GM12878 (cell line): ENCODE data around the gene NPL. TPM values are rescaled to one million over a fixed set of nuclear protein-coding genes. Genes with fewer than 3 reads are reported as not detected.

Experiments
- ATAC-seq: fragments of 200-7000 bp; cut with Tn5 transposase; 3 replicates; pipeline ENCODE4 v1.9.1; 2020; ENCODE audit warnings: mild to moderate bottlenecking, moderate library complexity
- BruUV-seq: library from RNA; stranded (reverse); fragments of 400-500 nt; replicated peaks from 2 replicates; lab custom pipeline; 2021; lab: Mats Ljungman, UMichigan
- CTCF ChIA-PET: fragments of 300-600 bp; sonication (Branson Sonifier 250); formaldehyde crosslinking; extraction: SDS; loops from one replicate; lab custom pipeline; 2021; ENCODE audit warnings: inconsistent platforms; lab: Yijun Ruan, JAX
- POLR2A ChIA-PET: fragments of 350-600 bp; formaldehyde crosslinking; extraction: SDS; loops from one replicate; lab custom pipeline; 2021; ENCODE audit warnings: inconsistent platforms; lab: Charles Lee
- RAD21 ChIA-PET: fragments of 300-600 bp; sonication (Branson Sonifier 250); formaldehyde crosslinking; loops from one replicate; lab custom pipeline; 2023; ENCODE audit warnings: antibody characterized with exemption; ENCODE audit not compliant: unreplicated experiment; lab: Charles Lee
- SMC1A ChIA-PET: fragments of 300-600 bp; sonication (Branson Sonifier 250); formaldehyde crosslinking; loops from one replicate; lab custom pipeline; 2023; ENCODE audit not compliant: unreplicated experiment, uncharacterized antibody; lab: Charles Lee
- DNase-seq: peaks from one replicate; pipeline ENCODE4 v3.0.0-alpha.2; 2011; ENCODE audit warnings: low read depth, low spot score
- FAIRE-seq: peaks from 3 replicates; lab custom pipeline; 2011; peaks lifted over from hg19 to GRCh38; lab: Jason Lieb, UNC
- H2AFZ ChIP-seq: 2 replicates; pipeline ENCODE4 v1.6.0; 2011; ENCODE audit warnings: low read depth, low read length, control low read depth; ENCODE audit not compliant: control insufficient read depth
- H3K27ac ChIP-seq: 2 replicates; pipeline ENCODE4 v1.5.1; 2011; ENCODE audit warnings: control low read depth; ENCODE audit not compliant: control insufficient read depth, insufficient read depth
- H3K27me3 ChIP-seq, 2 experiments: replicated peaks in 1 of 2; 2 replicates each; pipeline versions ENCODE4 v1.6.0 to v1.6.1; 2011; ENCODE audit warnings: low read length in 1 of 2; ENCODE audit not compliant: control insufficient read depth in 2 of 2, insufficient read depth in 2 of 2
- H3K36me3 ChIP-seq, 2 experiments: 2 replicates each; pipeline ENCODE4 v1.5.1; 2011; ENCODE audit warnings: low read length in 1 of 2; ENCODE audit not compliant: control insufficient read depth in 2 of 2, insufficient read depth in 2 of 2
- H3K4me1 ChIP-seq: 2 replicates; pipeline ENCODE4 v1.6.1; 2011; ENCODE audit warnings: mild to moderate bottlenecking, low read length, moderate library complexity, mixed read lengths; ENCODE audit not compliant: control insufficient read depth, insufficient read depth
- H3K4me2 ChIP-seq: 2 replicates; pipeline ENCODE4 v1.6.0; 2011; ENCODE audit warnings: control low read depth; ENCODE audit not compliant: control insufficient read depth, insufficient read depth
- H3K4me3 ChIP-seq: fragments of 200-600 bp; sonication (generic); 2 replicates; pipeline ENCODE4 v1.5.1; 2016
- H3K79me2 ChIP-seq: 2 replicates; pipeline ENCODE4 v1.6.0; 2011; ENCODE audit warnings: low read length; ENCODE audit not compliant: control insufficient read depth, insufficient read depth
- H3K9ac ChIP-seq: 2 replicates; pipeline ENCODE4 v1.8.0; 2011; ENCODE audit warnings: low read length, control low read depth, mixed read lengths; ENCODE audit not compliant: control insufficient read depth, insufficient read depth
- H3K9me3 ChIP-seq: replicated peaks from 3 replicates; pipeline ENCODE4 v1.5.1; 2011; ENCODE audit warnings: mild to moderate bottlenecking, low read length; ENCODE audit not compliant: control insufficient read depth, insufficient read depth
- H4K20me1 ChIP-seq: 2 replicates; pipeline ENCODE4 v1.6.0; 2011; ENCODE audit not compliant: control insufficient read depth, insufficient read depth
- EP300 ChIP-seq, 2 experiments: fragments of 150-350 bp in 1 of 2; IDR thresholded peaks; 2 replicates each; pipeline ENCODE4 v1.6.1; 2011 to 2012; ENCODE audit warnings: low read depth in 2 of 2, low read length in 2 of 2, borderline replicate concordance in 1 of 2, improper control_type of control experiment in 1 of 2, inconsistent platforms in 1 of 2; ENCODE audit not compliant: control insufficient read depth in 1 of 2
- ESRRA ChIP-seq: IDR thresholded peaks from 2 replicates; pipeline ENCODE4 v1.6.1; 2012; ENCODE audit warnings: mild to moderate bottlenecking, low read length, improper control_type of control experiment
- KLF5 ChIP-seq: fragments of 450-650 bp; IDR thresholded peaks from 2 replicates; pipeline ENCODE4 v1.6.1; 2014; ENCODE audit warnings: mild to moderate bottlenecking; ENCODE audit not compliant: partially characterized antibody
- NR2C2 ChIP-seq: IDR thresholded peaks from 2 replicates; pipeline ENCODE4 v1.6.1; 2011; ENCODE audit warnings: borderline replicate concordance, low read depth; ENCODE audit not compliant: control insufficient read depth, insufficient read length
- POU2F2 ChIP-seq: IDR thresholded peaks from 3 replicates; pipeline ENCODE4 v1.6.1; 2011; ENCODE audit warnings: low read depth, mild to moderate bottlenecking, low read length, borderline replicate concordance
- ZNF592 ChIP-seq: fragments of 450-650 bp; IDR thresholded peaks from 2 replicates; pipeline ENCODE4 v1.6.1; 2017; ENCODE audit warnings: mild to moderate bottlenecking, moderate library complexity
- ZNF687 ChIP-seq: fragments of 450-650 bp; IDR thresholded peaks from 2 replicates; pipeline ENCODE4 v1.6.1; 2017; ENCODE audit warnings: mild to moderate bottlenecking, moderate library complexity
- WGBS: methylation state at CpG from one replicate; pipeline ENCODE4 v1.1.6; 2016; ENCODE audit warnings: low lambda C conversion rate; ENCODE audit not compliant: insufficient replicate concordance, insufficient coverage; ENCODE audit errors: missing lambda C conversion rate; 5-methylcytosine and 5-hydroxymethylcytosine counted together
- in situ Hi-C: fragments of 300-500 bp; cut with MboI; formaldehyde crosslinking; loops from 9 replicates; pipeline ENCODE4 v1.14.3; 2018; ENCODE audit warnings: mixed read lengths
- intact Hi-C: fragments of 100-400 bp; cut with micrococcal nuclease; formaldehyde crosslinking; loops from one replicate; pipeline ENCODE4 v1.14.2; 2022; ENCODE audit not compliant: unreplicated experiment
- polyA plus RNA-seq, 11 experiments: library from polyadenylated mRNA; depleted of rRNA in 4 of 11; unstranded in 6 of 11; stranded (reverse) in 5 of 11; fragments of >200 nt; fragmentation: Nextera tagmentation in 4 of 11; fragmentation: Illumina TruSeq in 1 of 11; extraction: Ambion mirVana in 4 of 11; extraction: Trizol in 1 of 11; gene quantifications; 1 replicate in 1 of 11; 2 replicates in 10 of 11; pipeline versions ENCODE4 v1.2.1 to v1.2.3, GENCODE V29; 2011 to 2016; ENCODE audit warnings: inconsistent platforms in 2 of 11, missing spikeins in 2 of 11, low read depth in 1 of 11
- total RNA-seq, 4 experiments: library from RNA; depleted of rRNA in 3 of 4; stranded (reverse); fragments of >200 nt in 3 of 4; fragmentation: Illumina TruSeq in 1 of 4; extraction: Trizol in 1 of 4; gene quantifications; 2 replicates each; pipeline versions ENCODE4 v1.2.1 to v1.2.3, GENCODE V29; 2013 to 2021

The NPL gene
- total and polyA plus RNA-seq, 10 of the 15 experiments (the other 5 are each of a cell fraction or from before 2014, with no cell fraction given): 5.3 to 19.2 (median 10.0) TPM

GRCh38 chr1:182761396-182762395 is 27.9 kb upstream of the NPL start:
- ATAC-seq: peak; percentile 63
- H3K9me3 ChIP-seq: peaks cover 10% of the 10 kb centered on the region
- BruUV-seq: no TSS peak
- H4K20me1 ChIP-seq: no peaks in the 10 kb centered on the region
- in situ Hi-C loops: no loop called here
- H3K4me1 ChIP-seq: peaks cover 4% of the 10 kb centered on the region; the same call in 1 of the 2 replicates
- ChIA-PET RAD21 (interaction anchor here (0.8 to 3.8 kb wide), 4 partner anchors 20 to 162 kb away, joined by 4 to 16 read pairs (median 8); no protein-coding TSS in a partner anchor), SMC1A (interaction anchor here (0.7 to 1.4 kb wide), 6 partner anchors 10 to 158 kb away, joined by 3 to 5 read pairs (median 3); no protein-coding TSS in a partner anchor), POLR2A (interaction anchor here (0.5 to 1.8 kb wide), 4 partner anchors 10 to 482 kb away, joined by 3 to 6 read pairs (median 4); no protein-coding TSS in a partner anchor), CTCF (interaction anchor here (0.8 to 4.8 kb wide), 6 partner anchors 21 to 173 kb away, joined by 3 to 30 read pairs (median 4); no protein-coding TSS in a partner anchor)
- no peaks in the 10 kb centered on the region for H3K27me3 ChIP-seq
- no peak overlapping the region for H3K4me2 ChIP-seq
- no peak for DNase-seq
- no peak overlapping the region for H3K9ac ChIP-seq
- intact Hi-C loops: no loop called here
- peak overlapping the region; percentile 42 for H3K27ac ChIP-seq
- no peaks in the 10 kb centered on the region for H3K36me3 ChIP-seq
- no peaks in the 10 kb centered on the region for H3K79me2 ChIP-seq
- 51% methylated on average over 4 of the region's 4 CpGs for WGBS
- no peak for FAIRE-seq
- H3K4me3 ChIP-seq: no peak overlapping the region
- peak overlapping the region; percentile 45 for H2AFZ ChIP-seq
- TF ChIP-seq KLF5: peak; percentile 36
- no peak for TF ChIP-seq NR2C2
- no peak for TF ChIP-seq ESRRA
- TF ChIP-seq POU2F2: peak; percentile 21; the same call in 1 of the 3 replicates
- TF ChIP-seq EP300 (IDR thresholded peaks at IDR 0.05; ENCODE audit: borderline replicate concordance in 1 of 2, control insufficient read depth in 1 of 2, low read depth in 2 of 2, low read length in 2 of 2): no peak
- peak; percentile 96 for TF ChIP-seq ZNF592
- TF ChIP-seq ZNF687: peak; percentile 94
